AG10803 (cell line): Measurements from ENCODE around the gene EIF4G3.

Experiments
- DNase-seq: peaks from one replicate; pipeline ENCODE4 v3.0.0; 2010; ENCODE audit warnings: low read depth
- H3K4me3 ChIP-seq: 2 replicates; pipeline ENCODE4 v1.5.1; 2011; ENCODE audit warnings: mild to moderate bottlenecking, low read length, control low read depth
- TF ChIP-seq, protein P1 (sequence below): conservative IDR thresholded peaks from 2 replicates; pipeline ENCODE4 v1.5.1; 2011; ENCODE audit warnings: mild to moderate bottlenecking, low read length, control low read depth, inconsistent platforms

EIF4G3 gene

DNA sequence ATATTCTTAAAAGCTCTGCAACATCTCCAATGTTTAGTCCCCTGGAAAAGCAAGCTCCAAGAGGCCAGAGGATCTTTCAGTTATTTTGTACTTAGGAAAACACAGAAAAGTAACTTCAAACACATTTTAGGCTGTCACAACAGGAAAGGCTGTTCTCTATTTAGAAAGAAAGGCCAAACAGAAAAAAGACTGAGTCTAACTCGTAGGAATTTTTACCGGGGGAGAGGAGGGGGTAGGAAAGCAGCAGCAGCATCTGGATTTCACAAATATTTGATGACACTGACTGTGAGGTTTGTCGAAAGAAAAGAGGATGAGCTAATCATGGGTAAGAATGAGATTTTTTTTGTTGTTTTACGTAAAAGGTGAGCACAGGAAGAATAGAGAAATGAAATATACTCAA is 107.1 kb downstream of the EIF4G3 start:
- H3K4me3 ChIP-seq = no peak overlapping the region
- peak; percentile 90 for DNase-seq
- TF ChIP-seq, protein P1, sequence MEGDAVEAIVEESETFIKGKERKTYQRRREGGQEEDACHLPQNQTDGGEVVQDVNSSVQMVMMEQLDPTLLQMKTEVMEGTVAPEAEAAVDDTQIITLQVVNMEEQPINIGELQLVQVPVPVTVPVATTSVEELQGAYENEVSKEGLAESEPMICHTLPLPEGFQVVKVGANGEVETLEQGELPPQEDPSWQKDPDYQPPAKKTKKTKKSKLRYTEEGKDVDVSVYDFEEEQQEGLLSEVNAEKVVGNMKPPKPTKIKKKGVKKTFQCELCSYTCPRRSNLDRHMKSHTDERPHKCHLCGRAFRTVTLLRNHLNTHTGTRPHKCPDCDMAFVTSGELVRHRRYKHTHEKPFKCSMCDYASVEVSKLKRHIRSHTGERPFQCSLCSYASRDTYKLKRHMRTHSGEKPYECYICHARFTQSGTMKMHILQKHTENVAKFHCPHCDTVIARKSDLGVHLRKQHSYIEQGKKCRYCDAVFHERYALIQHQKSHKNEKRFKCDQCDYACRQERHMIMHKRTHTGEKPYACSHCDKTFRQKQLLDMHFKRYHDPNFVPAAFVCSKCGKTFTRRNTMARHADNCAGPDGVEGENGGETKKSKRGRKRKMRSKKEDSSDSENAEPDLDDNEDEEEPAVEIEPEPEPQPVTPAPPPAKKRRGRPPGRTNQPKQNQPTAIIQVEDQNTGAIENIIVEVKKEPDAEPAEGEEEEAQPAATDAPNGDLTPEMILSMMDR = no peak

DNA sequence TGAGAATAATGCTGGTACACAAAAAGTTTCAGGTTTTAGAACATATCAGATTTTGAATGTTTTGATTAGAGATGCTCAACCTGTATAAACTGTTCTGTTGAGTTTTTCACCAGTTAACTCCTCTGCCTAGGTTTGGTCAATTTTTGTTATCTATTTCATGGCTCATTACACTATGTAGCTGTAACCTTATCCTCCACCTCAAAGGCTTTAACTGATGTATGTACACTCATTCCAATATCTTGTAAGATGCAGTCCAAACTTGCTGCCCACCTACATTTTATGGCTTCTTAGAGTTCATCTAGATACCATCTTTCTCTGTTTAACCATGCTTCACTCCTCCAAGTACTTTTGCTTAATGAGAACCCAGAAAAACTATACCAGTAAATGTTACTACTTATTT is 107.8 kb downstream of the EIF4G3 start:
- H3K4me3 ChIP-seq = no peak overlapping the region
- DNase-seq = no peak
- TF ChIP-seq, protein P1 = no peak

DNA sequence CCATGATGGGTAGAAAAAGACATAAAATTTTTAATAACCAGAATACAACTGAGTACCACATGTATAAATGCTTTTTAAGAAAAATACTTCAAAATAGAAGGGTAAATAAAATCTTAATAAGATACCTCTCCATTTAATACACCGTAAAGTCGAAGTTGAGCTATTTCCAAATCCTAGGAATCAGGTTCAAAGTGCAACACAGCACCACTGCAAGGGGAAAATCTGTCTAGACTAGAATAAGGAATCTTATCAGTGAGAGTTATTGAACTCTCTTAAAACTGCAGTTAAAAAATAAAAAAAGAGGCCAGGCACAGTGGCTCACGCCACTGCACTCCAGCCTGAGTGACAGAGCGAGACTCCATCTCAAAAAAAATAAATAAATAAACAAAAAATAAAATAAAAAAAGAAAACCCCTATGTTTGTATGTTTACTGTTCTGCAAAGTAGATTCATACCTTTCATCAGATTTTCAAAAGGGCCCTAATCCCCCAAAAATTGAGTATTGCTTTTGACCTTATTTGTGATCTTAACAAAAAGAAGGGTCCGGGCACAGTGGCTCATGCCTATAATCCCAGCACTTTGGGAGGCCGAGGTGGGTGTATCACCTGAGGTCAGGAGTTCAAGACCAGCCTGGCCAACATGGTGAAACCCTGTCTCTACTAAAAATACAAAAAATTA is 109.0 kb downstream of the EIF4G3 start:
- H3K4me3 ChIP-seq = no peak overlapping the region
- TF ChIP-seq, protein P1 = no peak
- no peak for DNase-seq

DNA sequence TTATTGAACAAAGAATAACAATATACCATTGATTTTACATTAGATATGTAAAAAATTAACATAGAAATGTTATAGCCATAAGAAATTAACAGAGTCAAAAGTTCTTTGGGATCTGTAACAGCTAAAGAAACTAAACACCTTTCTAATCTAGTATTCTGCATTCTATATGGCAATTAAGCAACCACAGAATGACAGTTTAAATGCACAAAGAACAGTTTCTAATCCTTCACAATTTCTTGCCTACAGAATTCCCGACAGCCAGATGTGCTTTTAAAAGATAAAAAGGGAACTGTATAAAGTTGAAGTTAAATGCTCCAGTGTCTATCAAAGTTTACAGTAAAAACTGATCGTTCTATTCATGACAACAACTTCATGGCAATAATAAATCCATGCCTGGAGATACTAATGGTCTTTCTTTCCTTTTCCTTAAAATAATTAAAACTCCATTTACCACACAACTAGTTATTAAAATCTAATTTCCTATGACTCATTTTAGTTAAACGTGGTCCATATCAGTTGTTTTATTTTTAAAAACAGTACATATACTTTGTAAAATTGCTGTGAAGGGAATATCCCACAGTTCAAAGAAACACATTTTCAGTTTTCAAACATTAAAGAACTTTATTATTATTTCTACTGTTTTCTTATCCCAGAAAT is 110.2 kb downstream of the EIF4G3 start:
- TF ChIP-seq, protein P1 = no peak
- H3K4me3 ChIP-seq = no peak overlapping the region
- DNase-seq = no peak

DNA sequence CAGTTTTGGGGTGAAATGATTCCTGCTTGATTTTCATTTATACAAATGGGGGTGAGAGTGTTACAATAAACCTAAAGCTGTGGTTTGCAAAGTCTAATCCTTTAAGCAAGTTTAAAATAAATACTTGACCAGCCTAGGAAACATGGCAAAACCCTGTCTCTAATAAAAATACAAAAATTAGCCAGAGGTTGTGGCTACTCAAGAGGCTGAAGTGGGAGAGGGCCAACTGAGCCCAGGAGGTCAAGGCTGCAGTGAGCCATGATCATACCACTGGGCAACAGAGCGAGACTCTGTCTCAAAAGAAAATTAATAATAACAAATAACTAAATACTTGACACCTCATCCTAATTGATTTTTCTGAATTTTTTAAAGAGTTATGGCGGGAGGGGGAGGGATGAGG is 110.8 kb downstream of the EIF4G3 start:
- TF ChIP-seq, protein P1 = no peak
- H3K4me3 ChIP-seq = no peak overlapping the region
- DNase-seq = no peak

DNA sequence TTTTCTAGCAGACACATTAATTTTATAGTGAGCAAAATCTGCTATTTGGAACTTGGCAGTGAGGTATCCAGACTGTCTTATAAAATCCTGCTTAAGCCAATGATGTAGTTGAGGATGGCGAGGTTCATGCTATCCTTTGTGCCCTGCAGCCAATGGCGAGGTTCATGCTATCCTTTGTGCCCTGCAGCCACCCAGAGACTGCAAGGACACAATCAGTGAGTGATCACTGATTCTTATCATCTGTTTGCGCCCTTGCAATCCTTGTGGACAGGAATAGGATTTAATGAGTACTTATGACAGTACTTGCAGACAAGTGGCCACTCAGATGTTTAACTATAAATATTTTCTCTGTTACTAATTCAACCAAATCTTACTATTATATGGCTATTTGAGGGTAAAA is 112.6 kb downstream of the EIF4G3 start:
- no peak overlapping the region for H3K4me3 ChIP-seq
- DNase-seq = no peak
- TF ChIP-seq, protein P1 = no peak

DNA sequence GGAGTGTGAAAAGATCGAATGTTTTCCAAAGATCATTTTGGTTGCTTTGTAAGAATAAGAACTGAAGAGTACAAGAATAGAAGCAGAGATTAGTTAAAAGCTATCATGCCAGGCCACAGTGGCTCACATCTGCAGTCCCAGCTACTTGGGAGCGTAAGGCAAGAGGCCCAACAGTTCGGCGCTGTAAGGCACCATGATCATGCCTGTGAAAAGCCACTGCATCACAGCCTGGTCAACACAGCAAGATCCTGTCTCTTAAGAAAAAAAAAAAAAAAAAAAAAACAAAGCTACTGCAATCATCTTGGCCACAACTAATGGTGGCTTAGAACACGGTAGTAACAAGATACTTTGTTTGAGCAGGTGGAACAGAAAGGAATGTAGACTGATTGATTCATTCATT is 116.2 kb downstream of the EIF4G3 start:
- H3K4me3 ChIP-seq = no peak overlapping the region
- TF ChIP-seq, protein P1 = no peak
- DNase-seq = no peak
